Heart left ventricle (tissue), 16 donors: ENCODE results near the gene FARP1. TPM values are rescaled to one million over a fixed set of nuclear protein-coding genes. Genes with fewer than 3 reads are reported as not detected.
A peak's percentile ranks its signal among the peaks of the same experiment; 100 is the strongest.

Source experiments
- ATAC-seq, 4 donors: fragments of 200-7000 bp; cut with Tn5 transposase; one replicate each; pipeline ENCODE4 v1.9.1; 2020 to 2022; ENCODE audit warnings: moderate library complexity in 4 of 4, mild to moderate bottlenecking in 3 of 4, moderate number of reproducible peaks in 1 of 4
- DNase-seq, 5 donors: peaks; one replicate each; pipeline ENCODE4 v3.0.0-alpha.2; 2020
- H3K27ac ChIP-seq, 12 donors: fragments of 200-600 bp; sonication (generic) in 4 of 12; one replicate each; pipeline versions ENCODE4 v1.5.0 to v1.8.0; 2016 to 2022; ENCODE audit warnings: mild to moderate bottlenecking in 2 of 12
- H3K27me3 ChIP-seq, 9 donors: fragments of 200-600 bp; sonication (generic) in 2 of 9; one replicate each; pipeline versions ENCODE4 v1.5.1 to v1.8.0; 2016 to 2022; ENCODE audit warnings: mild to moderate bottlenecking in 3 of 9
- H3K36me3 ChIP-seq, 9 donors: fragments of 200-600 bp; sonication (generic) in 2 of 9; one replicate each; pipeline versions ENCODE4 v1.5.0 to v1.8.0; 2018 to 2022; ENCODE audit warnings: mild to moderate bottlenecking in 2 of 9
- H3K4me1 ChIP-seq, 12 donors: fragments of 200-600 bp; sonication (generic) in 4 of 12; one replicate each; pipeline versions ENCODE4 v1.5.0 to v1.8.0; 2016 to 2022; ENCODE audit warnings: mild to moderate bottlenecking in 3 of 12
- H3K4me3 ChIP-seq, 12 donors: fragments of 200-600 bp; sonication (generic) in 4 of 12; one replicate each; pipeline versions ENCODE4 v1.5.0 to v1.8.0; 2017 to 2022; ENCODE audit warnings: mild to moderate bottlenecking in 9 of 12, moderate library complexity in 4 of 12
- H3K9me3 ChIP-seq, 12 donors: fragments of 200-600 bp; sonication (generic) in 4 of 12; one replicate each; pipeline versions ENCODE4 v1.5.0 to v1.8.0; 2016 to 2022; ENCODE audit warnings: mild to moderate bottlenecking in 1 of 12
- CTCF ChIP-seq, 12 donors: fragments of 200-600 bp; sonication (generic) in 4 of 12; IDR thresholded peaks; one replicate each; pipeline versions ENCODE4 v1.5.0 to v1.8.0; 2018 to 2022; ENCODE audit warnings: antibody characterized with exemption in 12 of 12, mild to moderate bottlenecking in 5 of 12
- POLR2A ChIP-seq, 2 donors: fragments of 450-650 bp; IDR thresholded peaks; one replicate each; pipeline ENCODE4 v1.6.1; 2017; ENCODE audit warnings: antibody characterized with exemption in 2 of 2, mild to moderate bottlenecking in 2 of 2, moderate library complexity in 2 of 2
- WGBS, 4 donors: extraction: QIAGEN DNeasy Blood & Tissue Kit in 2 of 4; methylation state at CpG; one replicate each; pipeline versions ENCODE4 v1.1.5 to v1.1.7; 2013 to 2018; 5-methylcytosine and 5-hydroxymethylcytosine counted together
- intact Hi-C, 10 donors: fragments of 100-400 bp; cut with DNase I; formaldehyde crosslinking; loops; one replicate each; pipeline versions ENCODE4 v1.11.1 to v1.14.2; 2022
- polyA plus RNA-seq, 2 donors: library from polyadenylated mRNA; stranded (reverse); fragments of 200-250 nt; gene quantifications; one replicate each; pipeline ENCODE4 v1.2.3, GENCODE V29; 2013
- total RNA-seq, 9 donors: library from RNA; depleted of rRNA in 2 of 9; stranded (reverse); fragments of >200 nt in 2 of 9; fragmentation: NEBNext Ultra II Directional in 3 of 9; extraction: Animal tissue kit (Norgen Biotek cat#: 25700) in 3 of 9; gene quantifications; one replicate each; pipeline versions ENCODE4 v1.1.0 to v1.2.4, GENCODE V29; 2016 to 2023
- donor health status: ischemic (EF 13 %, LVEDD 7.1; RV severe dilation, severe dysfunction).
- donor health status: healthy with polysubstance abuse.
- donor health status: DM: no; HTN: yes; CAD: no.
- donor health status: DM: no; HTN: no; CAD: no.
- donor health status: ischemic (EF 25% LVEDD 6.9; RV normal size, moderate dysfunction).
- donor health status: ischemic (EF 25% LVEDD 5.7; RV mildly dilated, moderate dysfunction).
- donor health status: healthy.
- donor health status: DM: yes; HTN: yes; CAD: no.
- donor health status: ischemic (EF 35%, LVEDD 5.7; RV mildly dilated, moderate dysfunction).
- donor health status: nonischemic (EF 11% LVEDD 7.7; RV severe dilation, severe dysfunction).
- donor health status: DM: yes; HTN: yes; CAD: no.
- donor health status: PGD.
- donor health status: ischemic (EF 29% LVEDD 5.4; RV normal size, mild dysfunction).
- donor health status: nonischemic (EF 23%, LVEDD 6.1; RV moderate dilation, normal function).

The FARP1 gene
- total and polyA plus RNA-seq, 11 donors, result 7.7 to 51.8 (median 22.3) TPM

GRCh38 chr13:98280176-98280510 is 137.2 kb downstream of the FARP1 start:
- 54 to 58% (median 55%) methylated on average over 9 to 10 of the region's 10 CpGs for WGBS, 4 donors
- no peak for TF ChIP-seq CTCF (IDR thresholded peaks at IDR 0.05)
- no peak for TF ChIP-seq POLR2A (IDR thresholded peaks at IDR 0.05)
- DNase-seq, result peak in 1 of 5 donors; percentile 34
- Histone ChIP-seq H3K4me1 (peaks cover 0 to 16% (median 4%) of the 10 kb centered on the region in 12 donors), H3K36me3 (no peaks in the 10 kb centered on the region), H3K4me3 (no peak overlapping the region), H3K27ac (no peak overlapping the region), H3K27me3 (no peaks in the 10 kb centered on the region), H3K9me3 (no peaks in the 10 kb centered on the region)
- intact Hi-C loops, result no loop called here
- ATAC-seq, result peak in 2 of 4 donors; percentile 45 to 47

GRCh38 chr13:98284679-98285078 is 141.8 kb downstream of the FARP1 start:
- H3K4me1 ChIP-seq, result peaks cover 0 to 13% (median 1%) of the 10 kb centered on the region in 12 donors
- no peak for TF ChIP-seq CTCF (IDR thresholded peaks at IDR 0.05)
- TF ChIP-seq POLR2A (IDR thresholded peaks at IDR 0.05), result no peak
- 68 to 80% (median 73%) methylated on average over 4 of the region's 4 CpGs for WGBS, 4 donors
- H3K4me3 ChIP-seq, result no peak overlapping the region
- no peak overlapping the region for H3K27ac ChIP-seq
- no peaks in the 10 kb centered on the region for H3K27me3 ChIP-seq
- ATAC-seq (no peak), DNase-seq (no peak)
- no peaks in the 10 kb centered on the region for H3K9me3 ChIP-seq
- intact Hi-C loops, result no loop called here
- no peaks in the 10 kb centered on the region for H3K36me3 ChIP-seq

- no peaks in the 10 kb centered on the region for H3K9me3 ChIP-seq
- no peak overlapping the region for H3K4me3 ChIP-seq
- TF ChIP-seq CTCF (IDR thresholded peaks at IDR 0.05) (no peak), POLR2A (IDR thresholded peaks at IDR 0.05) (no peak)
- DNase-seq, result no peak
- no peaks in the 10 kb centered on the region for H3K36me3 ChIP-seq
- no peaks in the 10 kb centered on the region for H3K27me3 ChIP-seq
- no peak overlapping the region for H3K27ac ChIP-seq
- 72 to 78% (median 75%) methylated on average over 4 of the region's 4 CpGs for WGBS, 4 donors
- intact Hi-C loops, result no loop called here
- peak in 1 of 4 donors; percentile 69 for ATAC-seq
- H3K4me1 ChIP-seq, result peaks cover 0 to 13% (median 0%) of the 10 kb centered on the region in 12 donors
Measured at GRCh38 chr13:98285317-98285716, 142.4 kb downstream of the FARP1 start.

GRCh38 chr13:98285852-98286594 is 143.1 kb downstream of the FARP1 start:
- intact Hi-C loops, result no loop called here
- Histone ChIP-seq H3K4me3 (no peak overlapping the region), H3K27me3 (no peaks in the 10 kb centered on the region), H3K9me3 (no peaks in the 10 kb centered on the region), H3K36me3 (no peaks in the 10 kb centered on the region), H3K27ac (no peak overlapping the region), H3K4me1 (peaks cover 0 to 13% (median 0%) of the 10 kb centered on the region in 12 donors)
- ATAC-seq (peak in 2 of 4 donors; percentile 18 to 53), DNase-seq (no peak)
- TF ChIP-seq POLR2A (IDR thresholded peaks at IDR 0.05) (no peak), CTCF (IDR thresholded peaks at IDR 0.05) (no peak)
- 74 to 84% (median 80%) methylated on average over 12 of the region's 12 CpGs for WGBS, 4 donors
